H1 (cell line): ENCODE measurements around the gene SLC16A8. TPM values are rescaled to one million over a fixed set of nuclear protein-coding genes. Genes with fewer than 3 reads are reported as not detected.

Experiments
- ATF3 ChIP-seq: IDR thresholded peaks from 2 replicates; pipeline ENCODE4 v1.6.1; 2011; ENCODE audit warnings: low read depth, mild to moderate bottlenecking, low read length; ENCODE audit not compliant: insufficient read depth
- BCL11A ChIP-seq, 2 experiments: IDR thresholded peaks; one replicate each; pipeline ENCODE4 v1.6.1; 2011; ENCODE audit warnings: low read depth in 2 of 2, low read length in 2 of 2, mild to moderate bottlenecking in 2 of 2
- CBX5 ChIP-seq: fragments of 300-800, 300-1000 bp; sonication (generic); IDR thresholded peaks from 2 replicates; pipeline ENCODE4 v1.7.1; 2016; ENCODE audit warnings: antibody characterized with exemption, low read length, low read depth
- HDAC2 ChIP-seq, 2 experiments: fragments of 300-600 bp in 1 of 2; sonication (generic) in 1 of 2; IDR thresholded peaks; 2 replicates each; pipeline ENCODE4 v1.6.1; 2011 to 2012; ENCODE audit warnings: low read depth in 2 of 2, low read length in 2 of 2, mild to moderate bottlenecking in 2 of 2, moderate library complexity in 2 of 2, borderline replicate concordance in 1 of 2, inconsistent platforms in 1 of 2
- JUND ChIP-seq: IDR thresholded peaks from 2 replicates; pipeline ENCODE4 v1.6.1; 2011; ENCODE audit warnings: mild to moderate bottlenecking, improper control_type of control experiment, low read length
- MAFK ChIP-seq: IDR thresholded peaks from 2 replicates; pipeline ENCODE4 v1.6.1; 2012; ENCODE audit warnings: low read depth, mild to moderate bottlenecking, improper control_type of control experiment, low read length
- PHF8 ChIP-seq: fragments of 200-600 bp; sonication (generic); conservative IDR thresholded peaks from 2 replicates; pipeline ENCODE4 v1.7.1; 2012; ENCODE audit warnings: low read depth, mild to moderate bottlenecking, inconsistent platforms, low read length, moderate library complexity
- RBBP5 ChIP-seq: IDR thresholded peaks from 2 replicates; pipeline ENCODE4 v1.7.1; 2012; ENCODE audit warnings: low read depth, mild to moderate bottlenecking, inconsistent platforms, low read length, moderate library complexity, borderline replicate concordance
- SIN3A ChIP-seq, 2 experiments: IDR thresholded peaks in 1 of 2; conservative IDR thresholded peaks in 1 of 2; 2 replicates each; pipeline ENCODE4 v1.6.1; 2011 to 2012; ENCODE audit warnings: low read length in 2 of 2, improper control_type of control experiment in 1 of 2, low read depth in 1 of 2, mild to moderate bottlenecking in 1 of 2
- SP4 ChIP-seq: IDR thresholded peaks from 2 replicates; pipeline ENCODE4 v1.6.1; 2012; ENCODE audit warnings: low read length, inconsistent platforms
- SUZ12 ChIP-seq: fragments of 200-600 bp; sonication (generic); IDR thresholded peaks from 2 replicates; pipeline ENCODE4 v1.6.1; 2012; ENCODE audit warnings: mild to moderate bottlenecking, inconsistent platforms, low read length, moderate library complexity, mixed read lengths
- TBP ChIP-seq: IDR thresholded peaks from 2 replicates; pipeline ENCODE4 v1.6.1; 2011; ENCODE audit warnings: low read depth, low read length, improper control_type of control experiment
- TEAD4 ChIP-seq: IDR thresholded peaks from 2 replicates; pipeline ENCODE4 v1.6.1; 2012; ENCODE audit warnings: low read depth, low read length, inconsistent platforms, mixed read lengths
- polyA plus RNA-seq, 7 experiments: library from polyadenylated mRNA; depleted of rRNA in 3 of 7; stranded (reverse) in 5 of 7; unstranded in 2 of 7; fragments of >200 nt in 5 of 7; fragments of 200-250 nt in 2 of 7; gene quantifications; 1 replicate in 5 of 7; 2 replicates in 1 of 7; 4 replicates in 1 of 7; pipeline versions ENCODE4 v1.2.1 to v1.2.3, GENCODE V29; 2011 to 2013; ENCODE audit warnings: missing spikeins in 2 of 7, mixed read lengths in 2 of 7
- total RNA-seq: library from RNA; stranded (reverse); fragmentation: NEBNext Ultra II Directional; extraction: Animal tissue kit (Norgen Biotek cat#: 25700); gene quantifications from 2 replicates; pipeline ENCODE4 v1.2.1, GENCODE V29; 2021
- TF ChIP-seq, protein P1 (sequence below): IDR thresholded peaks from 2 replicates; pipeline ENCODE4 v1.6.1; 2011; ENCODE audit warnings: low read length, improper control_type of control experiment
- TF ChIP-seq, protein P2 (sequence below): IDR thresholded peaks from 2 replicates; pipeline ENCODE4 v1.6.1; 2012; ENCODE audit warnings: inconsistent platforms

The SLC16A8 gene
- total and polyA plus RNA-seq, 2 of the 8 experiments (the other 6 are each of a cell fraction or from before 2014, with no cell fraction given): 0.70 TPM; not detected in 1

GRCh38 chr22:38097557-38098409, 13.8 kb upstream of the SLC16A8 start (continued):
- peak in 1 of 2 experiments; percentile 36; a peak in 1 of 4 replicates for TF ChIP-seq SIN3A (conservative IDR thresholded peaks at IDR 0.05 in 1 of 2, IDR thresholded peaks at IDR 0.05 in 1 of 2; ENCODE audit: low read depth in 1 of 2, low read length in 2 of 2)
- TF ChIP-seq RBBP5: peak; percentile 49; the same call in 1 of the 2 replicates
- TF ChIP-seq, protein P1, sequence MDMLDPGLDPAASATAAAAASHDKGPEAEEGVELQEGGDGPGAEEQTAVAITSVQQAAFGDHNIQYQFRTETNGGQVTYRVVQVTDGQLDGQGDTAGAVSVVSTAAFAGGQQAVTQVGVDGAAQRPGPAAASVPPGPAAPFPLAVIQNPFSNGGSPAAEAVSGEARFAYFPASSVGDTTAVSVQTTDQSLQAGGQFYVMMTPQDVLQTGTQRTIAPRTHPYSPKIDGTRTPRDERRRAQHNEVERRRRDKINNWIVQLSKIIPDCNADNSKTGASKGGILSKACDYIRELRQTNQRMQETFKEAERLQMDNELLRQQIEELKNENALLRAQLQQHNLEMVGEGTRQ: no peak
- peak; percentile 48; the same call in 1 of the 2 replicates for TF ChIP-seq TBP
- TF ChIP-seq PHF8: peak; percentile 36; the same call in 1 of the 2 replicates
- TF ChIP-seq MAFK: no peak
- no peak for TF ChIP-seq ATF3
- TF ChIP-seq HDAC2 (IDR thresholded peaks at IDR 0.05; ENCODE audit: borderline replicate concordance in 1 of 2, low read depth in 2 of 2, low read length in 2 of 2): 0 out of 4 replicates have a peak, but pooled peaks of 1 of the 2 experiments have one; percentile 36
- TF ChIP-seq SUZ12: no peak
- no peak for TF ChIP-seq BCL11A (IDR thresholded peaks at IDR 0.05; ENCODE audit: low read depth in 2 of 2, low read length in 2 of 2)
- no peak for TF ChIP-seq SP4
- peak; percentile 26; the same call in 1 of the 2 replicates for TF ChIP-seq TEAD4
- TF ChIP-seq, protein P2, sequence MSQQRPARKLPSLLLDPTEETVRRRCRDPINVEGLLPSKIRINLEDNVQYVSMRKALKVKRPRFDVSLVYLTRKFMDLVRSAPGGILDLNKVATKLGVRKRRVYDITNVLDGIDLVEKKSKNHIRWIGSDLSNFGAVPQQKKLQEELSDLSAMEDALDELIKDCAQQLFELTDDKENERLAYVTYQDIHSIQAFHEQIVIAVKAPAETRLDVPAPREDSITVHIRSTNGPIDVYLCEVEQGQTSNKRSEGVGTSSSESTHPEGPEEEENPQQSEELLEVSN: peak; percentile 95
- TF ChIP-seq JUND: no peak
- no peak for TF ChIP-seq CBX5
